B cell (primary cell): Measurements from ENCODE around the gene TAF13. TPM values are rescaled to one million over a fixed set of nuclear protein-coding genes. Genes with fewer than 3 reads are reported as not detected.

ENCODE experiments used
- ATAC-seq: fragments of 200-7000 bp; cut with Tn5 transposase; one replicate; pipeline ENCODE4 v1.10.0; 2021; ENCODE audit warnings: low read depth, mild to moderate bottlenecking, moderate number of reproducible peaks, moderate library complexity
- CTCF ChIA-PET: fragments of 350-600 bp; sonication (Branson Sonifier 250); formaldehyde crosslinking; loops from one replicate; lab custom pipeline; 2021; ENCODE audit warnings: antibody characterized with exemption, inconsistent platforms; lab: Charles Lee
- POLR2A ChIA-PET: fragments of 350-600 bp; sonication (Branson Sonifier 250); formaldehyde crosslinking; loops from one replicate; lab custom pipeline; 2021; ENCODE audit warnings: antibody characterized with exemption; lab: Charles Lee
- DNase-seq: peaks from one replicate; pipeline ENCODE4 v3.0.0; 2013
- H2AFZ ChIP-seq: 2 replicates; pipeline ENCODE4 v1.6.1; 2012; ENCODE audit warnings: mild to moderate bottlenecking, low read depth, low read length; ENCODE audit not compliant: insufficient read depth, poor library complexity, severe bottlenecking
- H3K27ac ChIP-seq, 2 donors: 1 replicate in 1 of 2; 2 replicates in 1 of 2; pipeline ENCODE4 v1.5.1; 2012 to 2013; ENCODE audit warnings: low read length in 2 of 2, mild to moderate bottlenecking in 2 of 2, moderate library complexity in 1 of 2
- H3K27me3 ChIP-seq, 4 experiments: fragments of 200-600 bp in 1 of 4; sonication (generic) in 1 of 4; replicated peaks in 1 of 4; 1 replicate in 2 of 4; 2 replicates in 2 of 4; pipeline versions ENCODE4 v1.6.1 to v1.7.0; 2013 to 2016; ENCODE audit warnings: low read length in 3 of 4, mild to moderate bottlenecking in 2 of 4, mixed read lengths in 1 of 4, moderate library complexity in 1 of 4; ENCODE audit not compliant: insufficient read depth in 4 of 4, control insufficient read depth in 3 of 4; ENCODE audit errors: control extremely low read depth in 1 of 4
- H3K36me3 ChIP-seq, 2 experiments: replicated peaks in 1 of 2; 1 replicate in 1 of 2; 2 replicates in 1 of 2; pipeline versions ENCODE4 v1.6.1 to v1.7.1; 2013; ENCODE audit warnings: low read length in 1 of 2; ENCODE audit not compliant: insufficient read depth in 2 of 2, control insufficient read depth in 1 of 2; ENCODE audit errors: control extremely low read depth in 1 of 2, extremely low read depth in 1 of 2
- H3K4me1 ChIP-seq, 2 donors: fragments of 200-600 bp in 1 of 2; sonication (generic) in 1 of 2; 1 replicate in 1 of 2; 2 replicates in 1 of 2; pipeline versions ENCODE4 v1.5.1 to v1.6.1; 2013 to 2017; ENCODE audit warnings: low read length in 2 of 2; ENCODE audit not compliant: control insufficient read depth in 2 of 2, insufficient read depth in 2 of 2
- H3K4me2 ChIP-seq: replicated peaks from 2 replicates; pipeline ENCODE3; 2012; ENCODE audit warnings: mild to moderate bottlenecking, low read depth, low read length; ENCODE audit not compliant: poor library complexity, severe bottlenecking
- H3K4me3 ChIP-seq, 5 experiments: fragments of 200-600 bp in 1 of 5; sonication (generic) in 1 of 5; 1 replicate in 3 of 5; 2 replicates in 2 of 5; pipeline versions ENCODE4 v1.5.1 to v1.7.0; 2011 to 2016; ENCODE audit warnings: low read length in 4 of 5, mild to moderate bottlenecking in 4 of 5, low read depth in 2 of 5, control low read depth in 1 of 5, moderate library complexity in 1 of 5; ENCODE audit not compliant: insufficient read depth in 1 of 5; ENCODE audit errors: control extremely low read depth in 1 of 5, extremely low read depth in 1 of 5
- H3K79me2 ChIP-seq: fragments of 200-600 bp; sonication (generic); one replicate; pipeline ENCODE4 v1.6.0; 2016; ENCODE audit warnings: low read length; ENCODE audit not compliant: control insufficient read depth, insufficient read depth
- H3K9ac ChIP-seq: fragments of 200-600 bp; sonication (generic); 2 replicates; pipeline ENCODE4 v1.6.1; 2017; ENCODE audit warnings: mild to moderate bottlenecking, low read length, moderate library complexity
- H3K9me3 ChIP-seq, 3 donors: one replicate each; pipeline versions ENCODE4 v1.6.1 to v1.7.1; 2013; ENCODE audit warnings: low read length in 2 of 3; ENCODE audit not compliant: control insufficient read depth in 2 of 3, insufficient read depth in 1 of 3; ENCODE audit errors: control extremely low read depth in 1 of 3
- H4K20me1 ChIP-seq: 2 replicates; pipeline ENCODE4 v1.6.0; 2012; ENCODE audit warnings: mild to moderate bottlenecking, low read length; ENCODE audit not compliant: insufficient read depth, control insufficient read depth, poor library complexity, severe bottlenecking
- H3K27ac Mint-ChIP-seq: one replicate; pipeline ENCODE4 v1.8.0; 2021; ENCODE audit warnings: mixed read lengths
- H3K27me3 Mint-ChIP-seq: one replicate; pipeline ENCODE4 v1.8.0; 2021; ENCODE audit warnings: mixed read lengths
- H3K4me1 Mint-ChIP-seq: one replicate; pipeline ENCODE4 v1.8.0; 2021; ENCODE audit warnings: mixed read lengths
- H3K4me3 Mint-ChIP-seq: one replicate; pipeline ENCODE4 v1.8.0; 2021; ENCODE audit warnings: mixed read lengths
- H3K9me3 Mint-ChIP-seq: one replicate; pipeline ENCODE4 v1.8.0; 2022; ENCODE audit warnings: mixed read lengths; ENCODE audit not compliant: insufficient read depth
- CTCF ChIP-seq: fragments of 200-600 bp; IDR thresholded peaks from one replicate; pipeline ENCODE4 v1.8.0; 2022; ENCODE audit warnings: antibody characterized with exemption, mild to moderate bottlenecking
- EZH2 ChIP-seq: IDR thresholded peaks from 2 replicates; pipeline ENCODE4 v1.6.1; 2012; ENCODE audit warnings: borderline replicate concordance, low read depth, mild to moderate bottlenecking, moderate library complexity, low read length; ENCODE audit not compliant: insufficient read depth, poor library complexity, severe bottlenecking
- WGBS: methylation state at CpG from one replicate; pipeline ENCODE4 v1.1.5; 2013; ENCODE audit warnings: missing lambda C conversion rate; ENCODE audit not compliant: insufficient coverage; 5-methylcytosine and 5-hydroxymethylcytosine counted together
- intact Hi-C: fragments of 100-400 bp; cut with micrococcal nuclease; formaldehyde crosslinking; loops from one replicate; pipeline ENCODE4 v1.10.0; 2022
- polyA plus RNA-seq: library from polyadenylated mRNA; depleted of rRNA; stranded (reverse); fragments of >200 nt; gene quantifications from 2 replicates; pipeline ENCODE4 v1.2.3, GENCODE V29; 2012
- total RNA-seq, 2 donors: library from RNA; stranded (reverse); fragments of 120-200 nt in 1 of 2; gene quantifications; 1 replicate in 1 of 2; 2 replicates in 1 of 2; pipeline versions ENCODE4 v1.2.3 to v1.2.4, GENCODE V29; 2013 to 2022

TAF13 gene
- total and polyA plus RNA-seq, 2 donors (not counting 1 experiment from before 2014, with no cell fraction given), result 6.6 to 14.3 TPM

DNA sequence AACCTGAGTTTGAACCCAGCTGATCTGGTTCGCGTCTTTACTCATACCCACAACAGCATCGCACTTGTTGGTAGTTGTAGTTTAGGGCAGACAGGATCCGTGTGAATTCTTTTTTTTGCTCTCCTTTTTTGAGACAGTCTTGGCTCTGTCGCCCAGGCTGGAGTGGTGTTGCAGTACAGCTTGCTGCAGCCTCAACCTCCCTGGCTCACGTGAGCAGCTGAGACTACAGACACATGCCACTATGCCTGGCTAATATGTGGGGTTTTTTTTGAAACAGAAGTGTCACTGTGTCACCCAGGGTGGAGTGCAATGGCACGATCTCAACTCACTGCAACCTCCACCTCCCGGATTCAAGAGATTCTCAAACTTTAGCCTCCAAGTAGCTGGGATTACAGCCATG is 7.9 kb downstream of the TAF13 start:
- Mint-ChIP-seq H3K4me1 (no peaks in the 10 kb centered on the region), H3K27ac (no peak overlapping the region), H3K27me3 (no peaks in the 10 kb centered on the region), H3K4me3 (no peak overlapping the region), H3K9me3 (no peaks in the 10 kb centered on the region)
- ChIA-PET POLR2A (interaction anchor here (0.6 kb wide), 1 partner anchor 37 kb away, joined by 3 read pairs; no protein-coding TSS in a partner anchor), CTCF (interaction anchor here (0.8 to 1.3 kb wide), 2 partner anchors 32 to 45 kb away, joined by 3 read pairs; a partner anchor contains a TSS)
- no peak for ATAC-seq
- peaks cover 13% of the 10 kb centered on the region for H3K79me2 ChIP-seq
- TF ChIP-seq EZH2 (no peak), CTCF (no peak)
- no peak overlapping the region for H3K27ac ChIP-seq
- H3K4me2 ChIP-seq, result no peak overlapping the region
- H3K9ac ChIP-seq, result no peak overlapping the region
- no peak overlapping the region for H3K4me3 ChIP-seq
- intact Hi-C loops, result no loop called here
- H4K20me1 ChIP-seq, result no peaks in the 10 kb centered on the region
- no peaks in the 10 kb centered on the region for H3K4me1 ChIP-seq
- DNase-seq, result no peak
- no peak overlapping the region for H2AFZ ChIP-seq
- no CpG with 5 or more reads among the region's 8 CpGs for WGBS
- H3K27me3 ChIP-seq, result no peaks in the 10 kb centered on the region
- H3K36me3 ChIP-seq, result peaks cover 0 to 31% of the 10 kb centered on the region in 2 experiments
- H3K9me3 ChIP-seq, result no peaks in the 10 kb centered on the region

GRCh38 chr1:109065137-109065536 is 10.7 kb downstream of the TAF13 start:
- H3K9me3 Mint-ChIP-seq, result no peaks in the 10 kb centered on the region
- no peak for TF ChIP-seq CTCF
- no peak for TF ChIP-seq EZH2

More at GRCh38 chr1:109065137-109065536, 10.7 kb downstream of the TAF13 start:
- Histone ChIP-seq H3K9me3 (no peaks in the 10 kb centered on the region), H2AFZ (no peak overlapping the region), H3K36me3 (peaks cover 1 to 33% of the 10 kb centered on the region in 2 experiments), H3K9ac (no peak overlapping the region), H3K4me2 (no peak overlapping the region), H3K4me3 (no peak overlapping the region), H3K27me3 (no peaks in the 10 kb centered on the region), H3K27ac (no peak overlapping the region), H3K4me1 (no peaks in the 10 kb centered on the region), H4K20me1 (no peaks in the 10 kb centered on the region), H3K79me2 (peaks cover 4% of the 10 kb centered on the region)
- Mint-ChIP-seq H3K27me3 (no peaks in the 10 kb centered on the region), H3K4me3 (no peak overlapping the region), H3K27ac (no peak overlapping the region), H3K4me1 (no peaks in the 10 kb centered on the region)
- POLR2A ChIA-PET, result no interaction called here
- DNase-seq, result no peak
- intact Hi-C loops, result no loop called here
- WGBS, result 100% methylated on average over 1 of the region's 3 CpGs
- no peak for ATAC-seq
- CTCF ChIA-PET, result no interaction called here
